MCF 10A (cell line): ENCODE results near the gene TGM5. TPM values are rescaled to one million over a fixed set of nuclear protein-coding genes. Genes with fewer than 3 reads are reported as not detected.
"Not testable (repeated sequence)": the region's sequence is repeated elsewhere in the genome, so short reads cannot be mapped to it uniquely, and the experiment has no call there.

ENCODE experiments used
- BruUV-seq: library from RNA; stranded (reverse); fragments of 400-500 nt; replicated peaks from 2 replicates; lab custom pipeline; 2021; lab: Mats Ljungman, UMichigan
- CTCF ChIA-PET: fragments of 300-600 bp; sonication (Branson Sonifier 250); formaldehyde crosslinking; extraction: SDS; loops from one replicate; lab custom pipeline; 2021; ENCODE audit warnings: antibody characterized with exemption, inconsistent platforms; lab: Yijun Ruan, JAX
- POLR2A ChIA-PET: fragments of 300-600, 350-650 bp; sonication (Branson Sonifier 250); formaldehyde crosslinking; extraction: SDS; loops from one replicate; lab custom pipeline; 2020; ENCODE audit warnings: antibody characterized with exemption, inconsistent platforms; lab: Yijun Ruan, JAX
- DNase-seq: peaks from one replicate; pipeline ENCODE4 v3.0.0-alpha.2; 2018; ENCODE audit not compliant: unreplicated experiment
- H3K27ac Mint-ChIP-seq: one replicate; pipeline ENCODE4 v1.8.0; 2022; ENCODE audit warnings: mild to moderate bottlenecking, low read depth, mixed read lengths; ENCODE audit not compliant: unreplicated experiment
- H3K27me3 Mint-ChIP-seq: one replicate; pipeline ENCODE4 v1.8.0; 2022; ENCODE audit warnings: mixed read lengths; ENCODE audit not compliant: insufficient read depth, unreplicated experiment
- H3K36me3 Mint-ChIP-seq: one replicate; pipeline ENCODE4 v1.8.0; 2022; ENCODE audit warnings: mild to moderate bottlenecking, moderate library complexity, mixed read lengths; ENCODE audit not compliant: insufficient read depth, unreplicated experiment
- H3K4me1 Mint-ChIP-seq: one replicate; pipeline ENCODE4 v1.8.0; 2022; ENCODE audit warnings: mixed read lengths; ENCODE audit not compliant: insufficient read depth, unreplicated experiment
- H3K4me3 Mint-ChIP-seq: one replicate; pipeline ENCODE4 v1.8.0; 2022; ENCODE audit warnings: mild to moderate bottlenecking, moderate library complexity, mixed read lengths; ENCODE audit not compliant: unreplicated experiment
- H3K9me3 Mint-ChIP-seq: one replicate; pipeline ENCODE4 v1.8.0; 2022; ENCODE audit warnings: mixed read lengths; ENCODE audit not compliant: unreplicated experiment
- intact Hi-C: fragments of 100-400 bp; cut with micrococcal nuclease; formaldehyde crosslinking; loops from 2 replicates; pipeline ENCODE4 v1.14.1; 2022
- total RNA-seq: library from RNA; stranded (reverse); gene quantifications from 2 replicates; pipeline ENCODE4 v1.2.3, GENCODE V29; 2022
- TF ChIP-seq, protein P1 (sequence below): fragments of 200-600 bp; IDR thresholded peaks from one replicate; pipeline ENCODE4 v1.8.0; 2022; ENCODE audit warnings: antibody characterized with exemption, mild to moderate bottlenecking; ENCODE audit not compliant: unreplicated experiment

Gene TGM5
- total RNA-seq, 1 experiment from 2014 or later = 0.12 TPM

DNA sequence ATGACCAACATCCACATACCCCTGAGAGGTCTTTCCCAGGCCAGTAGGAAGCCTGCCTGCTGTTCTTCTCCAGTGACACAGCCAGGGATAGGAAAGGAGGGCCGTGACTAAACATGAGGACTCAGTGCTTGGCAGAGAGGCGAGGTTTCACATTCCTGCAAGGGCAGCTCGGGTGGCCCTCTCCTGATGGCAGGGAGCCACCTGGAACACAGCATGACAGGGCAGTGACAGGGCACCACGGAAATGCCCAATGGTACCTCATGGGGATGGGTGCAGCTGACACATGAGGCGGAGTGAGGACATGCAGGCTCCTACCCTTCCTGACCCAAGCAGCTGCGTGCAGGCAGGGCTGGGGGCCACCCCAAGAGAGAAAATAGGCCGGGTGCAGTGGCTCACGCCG, 7.4 kb upstream of the TGM5 start:
- no TSS peak for BruUV-seq
- Mint-ChIP-seq H3K4me1 (peaks cover 6% of the 10 kb centered on the region), H3K4me3 (no peak overlapping the region), H3K27me3 (peaks cover 44% of the 10 kb centered on the region), H3K36me3 (no peaks in the 10 kb centered on the region), H3K27ac (peak overlapping the region; percentile 71), H3K9me3 (no peaks in the 10 kb centered on the region)
- intact Hi-C loops = no loop called here
- DNase-seq = peak; percentile 64
- ChIA-PET CTCF (interaction anchor here (1.4 to 2.3 kb wide), 3 partner anchors 10 to 48 kb away, joined by 3 to 8 read pairs (median 5); no protein-coding TSS in a partner anchor), POLR2A (interaction anchor here (1.3 kb wide), 1 partner anchor 49 kb away, joined by 3 read pairs; no protein-coding TSS in a partner anchor)
- TF ChIP-seq, protein P1, sequence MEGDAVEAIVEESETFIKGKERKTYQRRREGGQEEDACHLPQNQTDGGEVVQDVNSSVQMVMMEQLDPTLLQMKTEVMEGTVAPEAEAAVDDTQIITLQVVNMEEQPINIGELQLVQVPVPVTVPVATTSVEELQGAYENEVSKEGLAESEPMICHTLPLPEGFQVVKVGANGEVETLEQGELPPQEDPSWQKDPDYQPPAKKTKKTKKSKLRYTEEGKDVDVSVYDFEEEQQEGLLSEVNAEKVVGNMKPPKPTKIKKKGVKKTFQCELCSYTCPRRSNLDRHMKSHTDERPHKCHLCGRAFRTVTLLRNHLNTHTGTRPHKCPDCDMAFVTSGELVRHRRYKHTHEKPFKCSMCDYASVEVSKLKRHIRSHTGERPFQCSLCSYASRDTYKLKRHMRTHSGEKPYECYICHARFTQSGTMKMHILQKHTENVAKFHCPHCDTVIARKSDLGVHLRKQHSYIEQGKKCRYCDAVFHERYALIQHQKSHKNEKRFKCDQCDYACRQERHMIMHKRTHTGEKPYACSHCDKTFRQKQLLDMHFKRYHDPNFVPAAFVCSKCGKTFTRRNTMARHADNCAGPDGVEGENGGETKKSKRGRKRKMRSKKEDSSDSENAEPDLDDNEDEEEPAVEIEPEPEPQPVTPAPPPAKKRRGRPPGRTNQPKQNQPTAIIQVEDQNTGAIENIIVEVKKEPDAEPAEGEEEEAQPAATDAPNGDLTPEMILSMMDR = no peak

DNA sequence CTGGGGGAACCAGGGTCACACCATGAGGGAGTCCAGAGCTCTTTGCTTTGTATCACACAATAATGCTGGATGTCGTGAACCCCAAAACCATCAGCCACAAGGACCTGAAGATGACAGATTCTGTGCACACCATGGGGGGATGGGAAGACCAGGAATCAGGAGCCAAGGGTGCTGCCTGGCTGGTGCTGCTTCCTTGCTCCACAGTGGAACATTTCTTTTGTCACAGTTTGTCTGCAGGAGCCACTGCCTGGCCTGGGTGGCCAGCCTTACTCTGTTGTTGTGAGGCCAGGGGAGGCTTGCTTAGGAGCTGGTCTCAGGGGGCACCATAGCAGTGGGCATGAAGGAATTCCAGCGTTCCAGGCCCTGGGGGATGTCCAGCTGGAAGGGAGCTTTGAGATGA, 6.5 kb upstream of the TGM5 start:
- Mint-ChIP-seq H3K4me3 (no peak overlapping the region), H3K9me3 (no peaks in the 10 kb centered on the region), H3K27me3 (peaks cover 44% of the 10 kb centered on the region), H3K4me1 (peaks cover 6% of the 10 kb centered on the region), H3K27ac (no peak overlapping the region), H3K36me3 (no peaks in the 10 kb centered on the region)
- TF ChIP-seq, protein P1 = no peak
- ChIA-PET CTCF (interaction anchor here (1.4 to 2.3 kb wide), 3 partner anchors 11 to 47 kb away, joined by 3 to 8 read pairs (median 8); no protein-coding TSS in a partner anchor), POLR2A (interaction anchor here (1.3 kb wide), 1 partner anchor 48 kb away, joined by 3 read pairs; no protein-coding TSS in a partner anchor)
- BruUV-seq = no TSS peak
- intact Hi-C loops = no loop called here
- no peak for DNase-seq

DNA sequence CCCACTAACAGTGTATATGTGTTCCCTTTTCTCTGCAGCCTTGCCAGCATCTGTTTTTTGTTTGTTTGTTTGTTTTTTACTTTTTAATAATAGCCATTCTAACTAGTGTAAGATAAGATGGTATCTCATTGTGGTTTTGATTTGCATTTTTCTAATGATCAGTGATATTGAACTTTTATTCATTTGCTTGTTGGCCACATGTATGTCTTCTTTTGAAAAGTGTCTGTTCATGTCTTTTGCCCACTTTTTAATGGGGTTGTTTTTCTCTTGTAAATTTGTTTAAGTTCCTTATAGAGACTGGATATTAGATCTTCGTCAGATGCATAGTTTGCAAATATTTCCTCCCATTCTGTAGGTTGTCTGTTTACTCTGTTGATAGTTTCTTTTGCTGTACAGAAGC, 5.2 kb upstream of the TGM5 start:
- H3K36me3 Mint-ChIP-seq, BruUV-seq, DNase-seq, H3K4me3 Mint-ChIP-seq, intact Hi-C loops, H3K27ac Mint-ChIP-seq, H3K9me3 Mint-ChIP-seq: not testable (repeated sequence)
- CTCF ChIA-PET = interaction anchor here (1.4 to 2.6 kb wide), 2 partner anchors 14 to 46 kb away, joined by 8 to 15 read pairs; no protein-coding TSS in a partner anchor
- peaks cover 40% of the 10 kb centered on the region for H3K27me3 Mint-ChIP-seq
- H3K4me1 Mint-ChIP-seq = peaks cover 12% of the 10 kb centered on the region
- POLR2A ChIA-PET = interaction anchor here (1.0 kb wide), 1 partner anchor 11 kb away, joined by 4 read pairs; no protein-coding TSS in a partner anchor

DNA sequence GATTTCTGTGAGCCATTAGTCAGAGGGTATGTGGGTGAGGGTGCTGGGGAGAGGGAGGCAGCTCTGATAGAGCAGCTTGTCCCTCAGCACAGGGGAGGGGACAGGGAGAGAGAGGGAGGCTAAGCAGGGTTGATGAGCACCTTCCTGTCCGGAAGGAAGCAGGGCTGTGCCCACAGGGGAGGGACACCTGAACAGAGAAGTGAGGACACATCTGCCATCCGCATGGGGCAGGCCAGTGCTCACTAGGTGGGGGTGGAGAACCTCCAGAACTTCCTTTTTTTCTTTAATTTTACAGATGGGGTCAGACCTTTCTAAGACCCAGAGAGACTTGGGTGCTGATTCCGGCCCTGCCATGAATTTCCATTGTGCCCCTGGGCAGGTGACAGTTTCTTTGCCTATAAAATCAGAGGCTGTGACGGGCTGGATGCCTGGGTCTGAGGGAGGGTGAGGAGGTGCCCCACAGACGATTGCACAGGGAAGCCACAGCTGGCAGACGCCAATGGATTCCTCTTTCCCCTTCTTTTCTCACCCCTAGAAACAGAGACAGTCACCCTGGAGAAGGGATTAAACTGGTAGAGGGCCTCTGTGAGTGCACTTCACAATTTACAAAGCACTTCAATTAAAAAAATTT, 4.1 kb upstream of the TGM5 start:
- Mint-ChIP-seq H3K27ac (no peak overlapping the region), H3K4me3 (no peak overlapping the region), H3K36me3 (no peaks in the 10 kb centered on the region), H3K9me3 (no peaks in the 10 kb centered on the region), H3K27me3 (peaks cover 31% of the 10 kb centered on the region), H3K4me1 (peaks cover 22% of the 10 kb centered on the region)
- no peak for DNase-seq
- ChIA-PET CTCF (interaction anchor here (1.6 to 2.6 kb wide), 3 partner anchors 14 to 45 kb away, joined by 4 to 15 read pairs (median 12); no protein-coding TSS in a partner anchor), POLR2A (no interaction called here)
- TF ChIP-seq, protein P1 = no peak
- BruUV-seq = no TSS peak
- intact Hi-C loops = no loop called here
